ENCODE results near the gene VTI1A.

DNA sequence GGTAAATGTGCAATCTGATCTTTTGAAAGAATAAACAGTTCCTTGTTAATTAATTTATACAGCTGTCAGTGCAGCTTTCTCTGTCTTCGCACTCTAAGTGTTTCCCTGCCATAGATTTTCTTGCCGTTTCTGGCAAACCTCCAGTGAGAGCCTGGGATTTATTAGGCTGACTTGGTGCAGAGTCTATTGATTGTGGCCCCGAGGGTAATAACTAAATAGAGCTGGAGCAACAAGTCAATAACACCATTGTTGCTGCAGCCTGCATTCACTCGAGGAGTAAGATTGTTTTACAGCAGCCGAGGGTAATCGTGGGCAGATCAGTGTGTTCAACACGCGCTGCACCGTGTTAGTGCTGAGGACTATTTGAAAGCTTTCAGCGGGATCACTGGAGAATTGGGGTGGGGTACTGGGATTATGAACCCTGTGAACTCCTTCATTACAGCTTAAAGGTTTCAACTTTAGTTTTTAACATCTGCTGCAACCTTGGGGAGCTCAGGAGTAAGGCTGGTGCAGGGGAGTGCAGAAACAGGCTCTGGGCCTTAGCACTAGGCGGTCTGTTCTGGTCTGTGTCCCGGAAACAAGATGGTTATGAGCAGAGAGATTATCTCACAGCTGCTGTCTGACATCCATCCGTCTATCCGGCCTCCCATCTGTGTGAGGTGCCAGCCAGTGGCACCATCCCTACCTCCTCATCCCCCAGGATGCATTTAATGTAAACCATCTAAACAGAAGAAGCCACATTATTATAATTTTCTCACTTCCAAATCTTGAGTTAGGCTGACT, 329.1 kb downstream of the VTI1A start:
- no peak for TF ChIP-seq CTCF (IDR thresholded peaks at IDR 0.05; ENCODE audit: control extremely low read depth in 1 of 3, insufficient read depth in 1 of 3, low read depth in 1 of 3, low read length in 3 of 3)
- no peak for TF ChIP-seq TEAD4 (IDR thresholded peaks at IDR 0.05; ENCODE audit: low read depth, low read length)
- TF ChIP-seq POLR2AphosphoS5 (IDR thresholded peaks at IDR 0.05; ENCODE audit: low read depth, low read length), result no peak
- no peak for TF ChIP-seq EP300 (IDR thresholded peaks at IDR 0.05; ENCODE audit: borderline replicate concordance in 1 of 2, low read depth in 2 of 2, low read length in 2 of 2)
- no peak for TF ChIP-seq KDM5A (IDR thresholded peaks at IDR 0.05; ENCODE audit: low read length)
- TF ChIP-seq, protein P1, sequence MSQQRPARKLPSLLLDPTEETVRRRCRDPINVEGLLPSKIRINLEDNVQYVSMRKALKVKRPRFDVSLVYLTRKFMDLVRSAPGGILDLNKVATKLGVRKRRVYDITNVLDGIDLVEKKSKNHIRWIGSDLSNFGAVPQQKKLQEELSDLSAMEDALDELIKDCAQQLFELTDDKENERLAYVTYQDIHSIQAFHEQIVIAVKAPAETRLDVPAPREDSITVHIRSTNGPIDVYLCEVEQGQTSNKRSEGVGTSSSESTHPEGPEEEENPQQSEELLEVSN (IDR thresholded peaks at IDR 0.05), result no peak
- no peak for TF ChIP-seq RXRA (IDR thresholded peaks at IDR 0.05; ENCODE audit: insufficient read depth, low read depth, low read length)
- no peak for TF ChIP-seq JUND (IDR thresholded peaks at IDR 0.05; ENCODE audit: low read length)
- no peak for TF ChIP-seq POLR2A (IDR thresholded peaks at IDR 0.05; ENCODE audit: control extremely low read depth in 1 of 2, low read depth in 2 of 2, low read length in 2 of 2)
- TF ChIP-seq TAF1 (IDR thresholded peaks at IDR 0.05; ENCODE audit: low read depth, low read length), result no peak
- TF ChIP-seq TAF7 (optimal IDR thresholded peaks at IDR 0.05; ENCODE audit: borderline replicate concordance, low read depth, low read length), result no peak
